GM18505 (cell line): ENCODE results near the gene ZNF223.

Experiments used
- ATAC-seq: cut with Tn5 transposase; IDR thresholded peaks from one replicate; pipeline ENCODE4 v1.9.1; 2021; ENCODE audit not compliant: unreplicated experiment
- POLR2A ChIP-seq: IDR thresholded peaks from 4 replicates; pipeline ENCODE4 v1.6.1; 2011; ENCODE audit warnings: borderline replicate concordance; ENCODE audit not compliant: insufficient read depth, insufficient read length; ENCODE audit errors: extremely low read depth

ZNF223 gene

DNA sequence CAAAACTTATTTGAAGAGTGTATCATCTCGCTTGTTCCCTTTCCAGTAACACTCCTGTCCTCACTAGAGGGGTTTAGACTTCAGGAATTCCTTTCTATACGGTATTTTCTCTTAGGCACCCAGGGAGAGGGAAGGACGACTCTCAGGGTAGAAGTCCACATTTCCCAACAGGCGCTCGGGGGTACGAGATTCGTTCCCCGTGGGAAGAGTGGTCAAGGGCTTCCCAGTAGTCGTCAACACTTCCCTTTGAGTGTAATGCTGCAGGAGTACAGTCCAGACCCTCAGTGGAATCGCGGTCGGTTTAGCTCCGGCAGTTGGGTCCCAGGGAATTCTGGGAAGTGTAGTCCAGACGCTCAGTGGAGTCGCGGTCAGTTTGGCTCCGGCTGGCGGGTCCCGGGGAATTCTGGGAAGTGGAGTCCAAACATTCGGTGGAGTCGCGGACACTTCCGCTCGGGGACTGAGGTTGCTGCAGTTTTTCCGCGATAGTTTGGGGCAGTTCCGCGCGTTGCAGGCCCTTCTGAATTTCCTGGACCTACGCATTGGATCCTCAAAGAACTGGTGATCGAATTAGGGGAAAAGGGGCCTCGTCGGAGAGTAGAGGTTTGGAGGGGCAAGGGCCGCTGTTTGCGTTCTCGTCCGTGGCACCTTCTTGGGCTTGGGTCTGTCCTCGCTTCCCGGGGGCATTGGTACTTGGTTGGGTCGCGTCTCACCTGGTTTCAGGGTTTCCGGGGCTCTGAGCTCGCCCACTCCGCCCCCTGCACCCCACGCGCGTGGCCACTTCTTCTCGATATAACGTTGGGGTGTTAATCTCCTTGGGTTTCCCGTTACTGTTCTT lies 42.3 kb downstream of the ZNF223 start, which contains the start of gene ZNF224:
Gene ZNF224 (plus strand): TSS at position 431 of the 835 bp plus-strand sequence. CDS start 3,513 bp downstream, outside the sequence.
- peak; percentile 35 for TF ChIP-seq POLR2A
- ATAC-seq = peak; percentile 84

GRCh38 chr19:44107751-44108150 lies 55.9 kb downstream of the ZNF223 start:
- no peak for TF ChIP-seq POLR2A
- ATAC-seq = no peak

DNA sequence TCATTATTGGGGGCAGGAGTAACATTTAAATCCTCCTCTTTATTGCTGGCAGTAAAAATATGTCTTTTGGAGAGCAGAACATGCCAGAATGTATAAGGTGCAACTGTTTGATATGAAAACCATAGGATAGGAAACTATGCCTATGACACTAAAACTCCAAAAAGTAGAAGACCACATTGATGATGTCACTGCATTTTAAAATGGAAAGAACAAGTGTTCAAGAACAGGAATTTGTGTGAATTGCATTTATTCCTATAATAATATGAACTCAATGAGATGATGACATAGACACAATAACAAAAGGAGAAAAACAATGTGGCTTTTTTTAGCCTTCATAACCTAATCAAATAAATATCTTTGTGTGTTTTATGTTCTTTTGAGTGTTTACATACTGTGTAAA lies 57.6 kb downstream of the ZNF223 start:
- ATAC-seq = no peak
- TF ChIP-seq POLR2A = no peak

GRCh38 chr19:44111910-44112463 lies 60.2 kb downstream of the ZNF223 start:
- TF ChIP-seq POLR2A = no peak
- ATAC-seq = no peak

GRCh38 chr19:44112802-44113137 lies 60.9 kb downstream of the ZNF223 start:
- ATAC-seq = peak; percentile 20
- no peak for TF ChIP-seq POLR2A

- peak; percentile 85 for ATAC-seq
- TF ChIP-seq POLR2A = peak; percentile 78
Observed at GRCh38 chr19:44113138-44113783, 61.4 kb downstream of the ZNF223 start, which contains the start of gene ZNF225. Gene ZNF225 (plus strand): TSS chr19:44113399. CDS start chr19:44115828, 2,429 bp downstream.

GRCh38 chr19:44113784-44114390 lies 62.1 kb downstream of the ZNF223 start:
- no peak for ATAC-seq
- no peak for TF ChIP-seq POLR2A
